Measurements from ENCODE around the gene LNX1. TPM values are rescaled to one million over a fixed set of nuclear protein-coding genes. Genes with fewer than 3 reads are reported as not detected.

LNX1 gene
- total RNA-seq, 1 donor from 2014 or later, result 3.3 TPM

DNA sequence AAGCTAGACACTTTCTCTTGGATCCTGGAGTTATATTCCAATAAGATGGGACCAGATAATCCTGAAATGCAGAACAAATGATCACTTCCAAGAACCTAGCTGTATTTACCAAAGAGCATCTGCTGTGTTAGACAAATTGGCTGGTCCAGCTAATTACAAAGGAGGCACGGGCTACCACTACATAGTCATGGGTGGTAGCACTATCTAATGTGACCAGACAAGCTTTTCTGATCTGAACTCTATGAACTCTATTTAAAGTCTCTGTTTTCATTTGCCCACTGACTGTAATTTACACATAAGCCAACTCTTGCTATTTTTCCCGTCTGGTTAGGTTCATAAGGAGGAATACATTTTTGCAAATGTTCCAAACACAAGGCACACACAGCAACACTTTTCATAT is 34.6 kb downstream of the LNX1 start:
- DNase-seq (ENCODE audit: low read depth), result no peak
- no peak for TF ChIP-seq CTCF (conservative IDR thresholded peaks at IDR 0.05; ENCODE audit: low read depth, low read length)
- H3K4me3 ChIP-seq (ENCODE audit: low read depth, low read length), result no peak overlapping the region

DNA sequence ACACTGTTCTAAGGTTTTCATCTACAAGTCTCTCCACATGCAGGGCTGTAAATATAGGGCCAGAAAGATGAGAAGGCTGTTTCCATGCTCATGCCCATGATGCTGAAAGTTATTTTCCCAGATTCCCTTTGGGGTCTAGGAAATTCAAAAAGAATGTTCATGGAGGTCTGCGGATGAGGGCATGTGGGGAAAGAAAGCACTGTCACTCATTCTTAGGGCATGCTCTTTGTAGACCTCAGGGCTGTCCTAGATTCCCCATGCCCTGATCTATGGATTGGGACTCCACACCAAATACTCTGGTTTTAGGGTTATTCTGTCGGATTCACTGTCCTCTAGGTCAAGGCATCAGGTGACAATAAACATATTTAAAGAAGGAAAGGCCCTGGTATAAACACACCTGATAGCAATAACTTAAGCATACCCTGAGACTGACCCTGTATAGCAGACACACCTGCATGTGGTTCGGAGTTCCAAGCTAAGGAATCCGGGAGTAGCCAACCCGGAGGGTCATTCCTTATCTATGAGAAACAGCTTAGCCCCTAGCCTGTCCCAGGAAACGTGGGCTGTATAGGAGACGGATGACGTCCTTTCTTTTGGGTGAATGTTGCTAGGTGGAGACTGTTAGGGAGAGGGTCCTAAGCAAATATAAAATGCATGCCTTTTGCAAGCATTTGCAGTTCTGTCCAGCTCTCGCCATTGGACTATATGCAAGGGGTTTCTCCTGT is 37.6 kb downstream of the LNX1 start:
- no peak overlapping the region for H3K4me3 ChIP-seq (ENCODE audit: low read depth, low read length)
- DNase-seq (ENCODE audit: low read depth), result no peak
- no peak for TF ChIP-seq CTCF (conservative IDR thresholded peaks at IDR 0.05; ENCODE audit: low read depth, low read length)

GRCh38 chr4:53552711-53553110 is 38.6 kb downstream of the LNX1 start:
- DNase-seq (ENCODE audit: low read depth), result no peak
- no peak for TF ChIP-seq CTCF (conservative IDR thresholded peaks at IDR 0.05; ENCODE audit: low read depth, low read length)
- H3K4me3 ChIP-seq (ENCODE audit: low read depth, low read length), result no peak overlapping the region

DNA sequence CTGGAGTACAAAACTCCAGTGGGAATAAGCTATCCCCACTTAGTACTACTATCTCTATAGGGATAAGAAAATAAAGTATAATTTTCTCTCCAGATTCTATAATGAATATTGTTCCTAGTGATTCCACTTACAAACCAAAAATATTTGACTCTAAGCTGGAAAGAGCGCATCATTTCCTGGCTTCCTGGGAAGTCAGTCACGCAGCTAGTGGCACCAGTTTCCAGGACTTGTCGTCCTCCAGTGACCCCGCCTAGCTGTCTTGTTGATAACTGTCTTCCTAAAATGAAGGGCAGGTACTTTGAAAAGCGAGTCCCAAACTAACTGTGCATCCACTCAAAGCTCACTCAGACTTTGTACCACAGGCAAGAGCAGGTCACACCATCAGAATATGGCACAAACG is 39.3 kb downstream of the LNX1 start:
- DNase-seq (ENCODE audit: low read depth), result no peak
- H3K4me3 ChIP-seq (ENCODE audit: low read depth, low read length), result no peak overlapping the region
- no peak for TF ChIP-seq CTCF (conservative IDR thresholded peaks at IDR 0.05; ENCODE audit: low read depth, low read length)

- no peak for TF ChIP-seq CTCF (conservative IDR thresholded peaks at IDR 0.05; ENCODE audit: low read depth, low read length)
- H3K4me3 ChIP-seq (ENCODE audit: low read depth, low read length), result no peak overlapping the region
- no peak for DNase-seq (ENCODE audit: low read depth)
Observed at GRCh38 chr4:53551281-53551864, 39.9 kb downstream of the LNX1 start.

DNA sequence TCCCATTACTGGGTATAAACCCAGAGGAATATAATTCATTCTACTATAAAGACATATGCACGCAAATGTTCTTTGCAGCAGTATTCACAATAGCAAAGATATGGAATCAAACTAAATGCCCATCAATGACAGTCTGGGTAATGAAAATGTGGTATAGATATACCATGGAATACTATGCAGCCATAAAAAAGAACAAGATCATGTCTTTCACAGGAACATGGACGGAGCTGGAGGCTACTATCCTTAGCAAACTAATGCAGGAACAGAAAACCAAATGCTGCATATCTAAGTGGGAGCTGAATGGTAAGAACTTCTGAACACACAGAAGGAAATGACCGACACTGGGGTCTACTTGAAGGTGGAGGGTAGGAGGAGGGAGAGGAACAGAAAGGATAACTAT is 42.6 kb downstream of the LNX1 start:
- no peak overlapping the region for H3K4me3 ChIP-seq (ENCODE audit: low read depth, low read length)
- no peak for DNase-seq (ENCODE audit: low read depth)
- TF ChIP-seq CTCF (conservative IDR thresholded peaks at IDR 0.05; ENCODE audit: low read depth, low read length), result no peak

GRCh38 chr4:53547983-53548382 is 43.3 kb downstream of the LNX1 start:
- no peak for DNase-seq (ENCODE audit: low read depth)
- no peak overlapping the region for H3K4me3 ChIP-seq (ENCODE audit: low read depth, low read length)
- TF ChIP-seq CTCF (conservative IDR thresholded peaks at IDR 0.05; ENCODE audit: low read depth, low read length), result no peak
